Ecto neural progenitor cell (in vitro differentiated cells): Measurements from ENCODE around the gene HOXB9.

Source experiments
- DNase-seq: peaks from one replicate; pipeline ENCODE4 v3.0.0-alpha.2; 2018; ENCODE audit warnings: low spot score

HOXB9 gene

GRCh38 chr17:48624118-48624517 lies 2.0 kb downstream of the HOXB9 start:
- DNase-seq = no peak

DNA sequence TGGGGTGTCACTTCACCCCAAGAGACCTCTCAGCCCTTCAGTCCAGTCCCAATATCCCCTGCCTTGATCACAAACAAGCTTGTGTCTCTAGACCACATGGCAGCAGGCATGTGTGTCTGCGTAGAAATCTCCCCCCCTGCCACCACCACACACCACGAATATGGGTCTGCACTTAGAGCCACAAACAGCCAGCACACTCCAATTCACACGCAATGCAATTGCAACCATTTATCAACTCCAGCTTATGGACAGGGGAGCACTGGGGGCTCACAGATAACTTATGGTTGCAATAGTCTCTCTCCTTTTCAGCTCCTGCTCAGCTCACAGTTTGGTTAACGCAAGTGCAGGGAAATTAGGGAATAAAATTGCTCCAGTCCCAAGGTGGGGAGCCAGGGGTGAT lies 2.6 kb downstream of the HOXB9 start:
- no peak for DNase-seq

- DNase-seq = no peak
Measured at GRCh38 chr17:48622857-48623256, 3.3 kb downstream of the HOXB9 start.

DNA sequence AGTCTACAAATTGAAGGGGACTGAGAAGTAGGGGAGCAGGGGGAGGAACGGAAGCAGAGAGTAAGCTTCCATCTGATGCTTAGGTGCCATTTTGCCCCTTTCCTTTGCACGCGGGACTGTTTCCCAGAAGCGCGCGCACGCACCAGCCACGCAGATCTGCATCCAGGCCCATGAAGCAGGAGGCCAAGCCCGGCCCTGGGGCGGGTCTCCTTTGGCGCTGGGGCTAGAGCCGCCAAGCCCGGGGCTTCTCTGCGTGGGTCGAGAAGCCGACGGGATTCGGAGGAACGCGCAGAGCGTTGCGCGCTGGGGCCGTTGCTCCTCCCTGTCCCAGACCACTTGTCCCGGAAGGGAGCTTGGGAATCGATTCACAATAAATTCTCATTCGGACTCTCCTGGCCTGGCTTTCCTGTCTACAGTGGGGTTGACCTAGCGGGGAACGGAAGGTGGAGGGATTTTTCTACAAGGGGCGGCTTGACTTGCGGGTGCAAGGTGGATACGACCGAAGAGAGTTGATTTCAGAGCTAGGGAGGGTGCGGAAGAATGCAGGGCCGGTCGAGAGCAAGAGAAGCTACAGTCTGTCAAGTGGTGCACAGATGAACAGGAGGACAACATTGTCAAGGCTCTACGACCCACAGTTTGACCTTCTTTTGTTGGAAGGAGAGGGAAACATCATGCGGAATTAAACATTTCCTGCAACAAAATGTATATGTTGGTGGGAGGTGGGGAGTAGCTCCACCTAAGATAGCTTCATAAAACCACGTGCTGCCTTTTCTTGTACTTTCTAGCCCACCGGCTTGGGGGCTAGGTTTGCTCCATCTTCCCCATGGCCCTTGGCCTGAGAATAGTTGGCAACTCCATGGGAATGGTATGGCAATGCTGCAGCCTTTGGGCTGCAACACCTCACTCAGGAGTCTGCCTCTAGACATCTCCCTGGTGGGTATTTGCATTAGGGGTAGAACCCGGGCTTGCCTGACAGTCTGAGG lies 4.5 kb downstream of the HOXB9 start:
- DNase-seq = no peak

GRCh38 chr17:48620461-48621139 lies 5.6 kb downstream of the HOXB9 start:
- no peak for DNase-seq

DNA sequence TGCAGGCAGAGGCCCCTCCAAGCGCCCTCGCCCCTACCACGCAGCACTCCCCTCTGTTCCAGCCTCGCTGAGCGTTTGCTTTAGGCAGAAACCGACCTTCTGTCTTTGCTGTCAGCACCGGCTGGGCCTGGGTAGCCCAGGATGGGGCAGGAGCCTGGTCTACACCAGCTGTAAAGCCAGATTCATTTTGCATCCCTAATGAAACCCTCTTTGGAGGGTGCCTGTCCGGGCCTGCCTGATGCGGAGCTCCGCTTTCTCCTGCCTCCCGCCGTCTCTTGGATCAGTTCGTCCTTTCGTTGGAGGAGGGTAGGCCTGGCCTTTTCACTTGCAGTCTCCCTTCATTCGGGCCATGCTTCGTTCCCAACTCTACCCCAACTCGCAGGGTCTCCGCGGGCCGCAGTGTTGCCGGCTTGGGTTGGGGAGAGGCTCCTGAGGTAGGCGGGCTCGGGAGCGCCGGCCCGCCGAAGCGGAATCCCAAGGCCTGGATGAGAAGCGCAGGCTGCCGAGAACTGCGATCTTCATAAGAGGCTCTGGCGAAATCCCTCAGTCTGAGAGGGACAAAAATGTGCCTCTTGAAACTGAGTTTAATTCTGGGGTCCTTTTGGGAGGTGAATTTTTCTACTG lies 6.2 kb downstream of the HOXB9 start:
- no peak for DNase-seq

DNA sequence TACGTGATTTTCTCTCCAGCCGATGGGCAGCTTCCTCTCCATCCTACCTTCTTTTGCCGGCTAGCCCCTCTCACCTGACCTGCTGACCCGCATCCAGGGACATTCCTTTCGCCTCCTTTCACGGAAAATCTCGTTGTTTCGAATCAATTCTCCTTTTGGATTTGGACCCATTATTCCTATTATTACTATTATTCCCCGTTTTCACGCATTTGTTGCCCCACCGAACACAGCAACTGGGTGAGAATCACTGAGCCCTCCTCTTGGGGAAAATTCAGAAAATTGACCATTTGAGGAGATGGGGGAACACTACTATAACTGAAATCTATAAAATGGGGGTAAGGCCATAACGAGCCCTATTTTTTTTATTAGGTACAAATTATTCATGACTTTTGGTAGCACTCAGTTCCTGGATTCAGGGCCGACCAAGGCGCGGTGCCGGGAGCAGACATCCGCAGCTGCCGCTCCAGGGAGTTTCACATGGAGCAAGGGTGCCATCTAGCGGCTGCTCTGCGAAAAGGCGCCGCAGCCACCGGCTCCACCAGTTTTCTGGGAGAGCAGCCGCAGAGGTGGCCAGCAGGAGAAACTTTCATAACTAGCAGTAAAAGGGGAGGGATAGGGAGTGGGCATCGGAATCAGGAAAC lies 7.8 kb downstream of the HOXB9 start:
- peak; percentile 97 for DNase-seq

DNA sequence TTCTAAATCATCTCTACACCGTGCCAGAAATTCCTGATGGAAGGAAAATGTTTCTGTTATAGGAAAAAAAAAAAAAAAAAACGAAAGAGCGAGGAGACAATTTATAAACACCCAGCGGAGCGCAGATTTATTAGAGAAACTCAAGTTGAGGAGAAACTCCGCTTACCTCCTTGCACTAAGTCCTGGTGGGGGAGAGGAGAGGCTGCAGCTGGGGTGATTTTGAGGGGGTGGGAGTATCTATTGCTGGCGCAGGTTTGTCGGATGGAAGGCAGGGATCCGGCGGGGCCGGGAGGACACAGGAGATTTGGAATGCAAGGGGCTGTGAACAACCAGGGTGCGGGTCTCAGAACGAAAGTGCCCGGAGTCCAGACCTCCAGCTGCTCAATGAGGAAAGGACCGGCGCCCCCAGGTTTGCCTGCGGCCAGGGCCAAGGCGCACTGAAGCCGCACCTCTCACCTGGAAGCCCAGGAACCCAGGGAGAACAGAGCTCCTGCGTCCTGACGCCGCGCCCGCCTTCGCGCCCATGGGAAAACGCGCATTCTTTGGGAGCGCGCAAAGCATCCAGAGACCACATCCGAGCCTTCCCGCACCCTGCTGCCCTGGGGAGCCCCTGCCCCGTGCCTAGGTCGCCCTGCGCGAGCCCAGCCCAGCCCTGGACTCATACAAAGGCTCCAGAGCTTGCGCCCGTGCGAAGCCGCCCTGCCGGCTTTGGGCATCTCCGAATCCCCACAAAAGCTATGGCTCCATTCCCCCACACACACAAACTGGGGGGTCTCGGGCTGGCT lies 8.5 kb downstream of the HOXB9 start:
- no peak for DNase-seq

DNA sequence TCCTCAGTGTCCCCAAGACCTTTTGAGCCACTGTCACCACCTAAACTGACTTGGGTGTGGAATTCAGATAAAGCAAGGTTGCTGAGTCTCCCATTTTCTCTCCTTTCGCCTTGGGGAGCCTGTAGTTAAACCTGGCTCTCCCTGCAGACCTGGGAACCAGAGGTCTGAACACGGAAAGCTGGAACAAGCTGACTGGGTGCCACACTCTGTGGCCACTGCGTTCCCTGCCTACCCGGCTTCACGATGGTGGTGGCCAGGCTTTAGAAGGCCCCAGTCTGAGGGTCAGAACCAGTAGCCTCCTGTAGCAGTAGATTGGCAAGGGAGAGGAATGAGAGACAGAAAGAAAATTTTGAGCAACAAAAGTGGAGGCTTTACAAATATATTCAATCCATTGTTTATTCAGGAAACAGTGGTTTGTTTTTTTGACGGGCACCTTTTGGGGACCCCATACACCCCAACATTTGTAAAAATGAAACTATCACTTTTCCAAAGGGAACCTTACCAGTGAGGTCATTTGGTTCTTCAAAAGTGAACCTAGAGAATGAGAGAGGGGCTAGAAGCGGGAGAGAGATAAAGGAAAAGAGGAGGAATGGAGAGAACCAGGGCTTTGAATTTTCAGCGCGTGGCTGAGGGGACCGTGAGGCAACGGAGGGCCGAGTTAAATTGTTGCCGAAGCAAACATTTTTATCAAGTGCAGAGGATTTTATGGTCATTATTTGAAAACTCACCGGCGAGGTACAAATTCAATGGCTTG lies 9.3 kb downstream of the HOXB9 start:
- no peak for DNase-seq

- no peak for DNase-seq
Measured at GRCh38 chr17:48615963-48616716, 10.0 kb downstream of the HOXB9 start.

GRCh38 chr17:48615047-48615962 lies 10.9 kb downstream of the HOXB9 start, which contains the start of gene HOXB8:
TSS of gene HOXB8 (minus strand) at chr17:48615292. CDS start at chr17:48614704, 588 bp downstream.
- no peak for DNase-seq

DNA sequence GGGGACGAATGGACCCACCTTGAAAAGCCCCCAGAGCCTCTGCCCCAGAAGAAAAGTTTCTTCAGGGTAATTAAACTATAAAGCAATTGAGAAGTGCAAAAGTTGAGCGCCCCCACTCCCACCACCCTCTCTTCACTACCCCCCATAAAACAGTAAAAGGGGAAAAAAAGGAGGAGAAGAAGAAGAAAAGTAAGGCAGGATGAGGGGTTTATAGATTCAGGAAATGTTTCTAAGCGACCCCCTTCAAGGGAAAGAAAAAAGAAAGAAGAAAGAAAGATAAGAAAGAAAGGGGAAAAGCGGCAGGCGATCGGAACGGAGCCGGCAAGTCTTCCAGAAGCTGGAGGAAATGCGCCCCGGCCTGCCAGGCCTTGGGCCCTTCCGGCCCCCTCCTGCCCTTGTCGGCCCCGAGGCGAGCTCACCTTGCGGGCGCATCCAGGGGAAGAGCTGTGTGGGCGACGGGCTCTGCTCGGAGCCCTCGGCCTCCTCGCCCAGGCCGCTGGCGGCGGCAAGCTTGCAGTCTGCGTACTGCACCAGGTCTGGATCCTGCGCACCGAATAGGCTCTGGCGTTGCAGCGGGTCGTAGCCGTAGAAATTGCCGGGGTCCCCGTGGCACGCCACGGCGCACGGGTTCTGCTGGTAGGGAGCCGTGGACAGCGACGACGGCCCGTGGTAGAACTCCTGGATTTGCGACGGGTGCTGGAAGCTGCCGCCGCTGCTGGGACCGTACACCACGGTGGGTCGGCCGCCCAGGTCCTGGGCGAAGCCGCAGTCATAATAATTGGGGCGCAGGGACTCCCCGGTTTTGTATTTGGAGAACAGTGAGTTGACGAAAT lies 12.1 kb downstream of the HOXB9 start:
- no peak for DNase-seq

DNA sequence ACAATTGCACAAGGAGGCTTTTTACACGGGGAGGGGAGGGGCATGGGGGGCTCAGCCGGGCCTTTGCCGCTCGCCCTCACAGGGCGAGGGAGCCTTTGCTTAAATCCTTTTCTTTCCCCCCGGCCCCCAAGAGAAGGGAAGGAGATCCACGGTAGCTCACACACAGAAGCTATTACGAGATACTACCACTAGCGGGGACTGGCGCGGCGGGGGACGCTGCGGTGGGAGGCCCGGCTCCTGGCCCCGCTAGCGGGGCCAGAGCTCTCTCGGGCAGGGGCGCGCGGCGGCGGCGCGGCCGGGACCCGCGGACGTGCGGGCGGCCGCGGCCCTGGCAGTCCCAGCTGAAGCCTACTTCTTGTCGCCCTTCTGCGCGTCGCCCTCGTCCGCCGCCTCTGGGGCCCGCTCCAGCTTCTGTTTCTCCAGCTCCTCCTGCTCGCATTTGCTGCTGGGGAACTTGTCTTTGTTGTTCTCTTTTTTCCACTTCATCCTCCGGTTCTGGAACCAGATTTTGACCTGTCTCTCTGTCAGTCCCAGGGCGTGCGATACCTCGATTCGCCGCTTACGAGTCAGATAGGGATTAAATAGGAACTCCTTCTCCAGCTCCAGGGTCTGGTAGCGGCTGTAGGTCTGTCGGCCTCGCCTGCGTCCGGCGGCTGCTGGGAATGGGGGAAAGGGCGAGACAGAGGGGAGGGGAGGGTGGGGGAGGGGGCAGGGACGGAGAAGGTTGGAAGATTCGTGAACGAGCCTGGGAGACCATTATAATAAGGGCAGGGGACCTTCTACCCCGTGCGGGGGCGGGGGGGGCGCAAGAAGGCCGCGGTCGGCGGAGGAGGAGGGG lies 13.1 kb downstream of the HOXB9 start:
- no peak for DNase-seq

GRCh38 chr17:48612456-48612853 lies 13.7 kb downstream of the HOXB9 start:
- DNase-seq = no peak

GRCh38 chr17:48611681-48612455 lies 14.3 kb downstream of the HOXB9 start:
- no peak for DNase-seq

- DNase-seq = no peak
Measured at GRCh38 chr17:48611213-48611612, 14.9 kb downstream of the HOXB9 start.
